Measurements from ENCODE around the gene DCAF10. TPM values are rescaled to one million over a fixed set of nuclear protein-coding genes. Genes with fewer than 3 reads are reported as not detected.
A peak's percentile ranks its signal among the peaks of the same experiment; 100 is the strongest.

Gene DCAF10
- total and polyA plus RNA-seq, 10 of the 15 experiments (the other 5 are each of a cell fraction or from before 2014, with no cell fraction given) = 3.9 to 21.7 (median 9.8) TPM

GRCh38 chr9:37913480-37914153 lies 113.0 kb downstream of the DCAF10 start (continued):
- TF ChIP-seq EZH2 (IDR thresholded peaks at IDR 0.05; ENCODE audit: borderline replicate concordance, control insufficient read depth, low read depth, low read length) (no peak), TCF7 (IDR thresholded peaks at IDR 0.05; ENCODE audit: borderline replicate concordance) (no peak), ZNF24 (IDR thresholded peaks at IDR 0.05) (no peak), CUX1 (IDR thresholded peaks at IDR 0.05; ENCODE audit: insufficient replicate concordance, low read depth, low read length) (peak; percentile 12), RCOR1 (conservative IDR thresholded peaks at IDR 0.05; ENCODE audit: low read depth, low read length) (0 out of 2 replicates have a peak, but pooled peaks have one; percentile 62)

- no peaks in the 10 kb centered on the region for H4K20me1 ChIP-seq (ENCODE audit: control insufficient read depth, insufficient read depth)
- RAD21 ChIA-PET (ENCODE audit: unreplicated experiment) = interaction anchor here (0.8 to 5.4 kb wide), 32 partner anchors 8 to 487 kb away, joined by 3 to 51 read pairs (median 4); partner anchors contain the start of genes EXOSC3, POLR1E, SHB and SLC25A51
- H3K9me3 ChIP-seq (replicated peaks; ENCODE audit: control insufficient read depth, insufficient read depth, low read length) = no peaks in the 10 kb centered on the region; the same call in 2 of the 3 replicates
- SMC1A ChIA-PET (ENCODE audit: uncharacterized antibody, unreplicated experiment) = interaction anchor here (0.7 to 6.2 kb wide), 33 partner anchors 8 to 519 kb away, joined by 3 to 64 read pairs (median 4); partner anchors contain the start of gene SLC25A51
- POLR2A ChIA-PET = interaction anchor here (0.5 to 1.3 kb wide), 3 partner anchors 94 to 147 kb away, joined by 3 to 8 read pairs (median 6); no protein-coding TSS in a partner anchor
- no peak for ATAC-seq
- no peak overlapping the region for H3K9ac ChIP-seq (ENCODE audit: control insufficient read depth, insufficient read depth, low read length)
- no peak for DNase-seq (ENCODE audit: low read depth, low spot score)
- BruUV-seq (replicated peaks) = no TSS peak
- intact Hi-C loops (cut with micrococcal nuclease; ENCODE audit: unreplicated experiment) = no loop called here
- no peaks in the 10 kb centered on the region for H3K27me3 ChIP-seq (replicated peaks in 1 of 2; ENCODE audit: control insufficient read depth in 2 of 2, insufficient read depth in 2 of 2, low read length in 1 of 2)
- no peak overlapping the region for H3K4me3 ChIP-seq
- no peaks in the 10 kb centered on the region for H3K79me2 ChIP-seq (ENCODE audit: control insufficient read depth, insufficient read depth, low read length)
- no peak overlapping the region for H3K4me2 ChIP-seq (ENCODE audit: control insufficient read depth, insufficient read depth)
- no peaks in the 10 kb centered on the region; the same call in 1 of the 2 replicates for H3K4me1 ChIP-seq (ENCODE audit: control insufficient read depth, insufficient read depth, low read length)
- in situ Hi-C loops (cut with MboI) = loop anchor here (5.0 to 25.0 kb wide), 3 partner anchors 248 to 773 kb away; no protein-coding TSS in a partner anchor
- H3K27ac ChIP-seq (ENCODE audit: control insufficient read depth, insufficient read depth) = no peak overlapping the region
- FAIRE-seq = no peak
- CTCF ChIA-PET = interaction anchor here (0.6 to 9.5 kb wide), 43 partner anchors 8 to 523 kb away, joined by 3 to 120 read pairs (median 5); partner anchors contain the start of genes ALDH1B1, SHB and SLC25A51
- WGBS (ENCODE audit: insufficient coverage, insufficient replicate concordance, low lambda C conversion rate, missing lambda C conversion rate) = 12% methylated on average over 8 of the region's 8 CpGs
- no peak overlapping the region for H2AFZ ChIP-seq (ENCODE audit: control insufficient read depth, low read depth, low read length)
- H3K36me3 ChIP-seq (ENCODE audit: control insufficient read depth in 2 of 2, insufficient read depth in 2 of 2, low read length in 1 of 2) = no peaks in the 10 kb centered on the region
- TF ChIP-seq ATF7 (IDR thresholded peaks at IDR 0.05; ENCODE audit: low read depth) = no peak
- no peak for TF ChIP-seq SUZ12 (IDR thresholded peaks at IDR 0.05; ENCODE audit: unreplicated experiment)
- no peak for TF ChIP-seq PKNOX1 (IDR thresholded peaks at IDR 0.05)
- no peak for TF ChIP-seq CHD1 (IDR thresholded peaks at IDR 0.05; ENCODE audit: low read depth, low read length)
- TF ChIP-seq CHD2 (IDR thresholded peaks at IDR 0.05; ENCODE audit: borderline replicate concordance, low read depth, low read length) = no peak
- no peak for TF ChIP-seq SREBF2 (IDR thresholded peaks at IDR 0.05; ENCODE audit: low read length)
- no peak for TF ChIP-seq YY1 (IDR thresholded peaks at IDR 0.05; ENCODE audit: low read depth, low read length)
- no peak for TF ChIP-seq MXI1 (IDR thresholded peaks at IDR 0.05; ENCODE audit: low read depth, low read length)
- TF ChIP-seq ZBED1 (IDR thresholded peaks at IDR 0.05; ENCODE audit: borderline replicate concordance) = no peak
- no peak for TF ChIP-seq SMARCA5 (IDR thresholded peaks at IDR 0.05)
- TF ChIP-seq MEF2B (IDR thresholded peaks at IDR 0.05; ENCODE audit: partially characterized antibody, poor library complexity, severe bottlenecking) = no peak
- TF ChIP-seq SUPT20H (IDR thresholded peaks at IDR 0.05; ENCODE audit: borderline replicate concordance, control insufficient read depth, low read depth, low read length) = no peak
These were observed 113.6 kb downstream of the DCAF10 start for GRCh38 chr9:37914154-37914551.

Data from GM12878 (cell line).